Measurements from ENCODE around the gene RHBDD3.
"Not testable (repeated sequence)": the region's sequence is repeated elsewhere in the genome, so short reads cannot be mapped to it uniquely, and the experiment has no call there.

The RHBDD3 gene

GRCh38 chr22:29268511-29269229 is 889 bp upstream of the RHBDD3 start:
- DNase-seq: peak; percentile 25

- no peak for DNase-seq
Measured at GRCh38 chr22:29267462-29267857, 321 bp downstream of the RHBDD3 start.

DNA sequence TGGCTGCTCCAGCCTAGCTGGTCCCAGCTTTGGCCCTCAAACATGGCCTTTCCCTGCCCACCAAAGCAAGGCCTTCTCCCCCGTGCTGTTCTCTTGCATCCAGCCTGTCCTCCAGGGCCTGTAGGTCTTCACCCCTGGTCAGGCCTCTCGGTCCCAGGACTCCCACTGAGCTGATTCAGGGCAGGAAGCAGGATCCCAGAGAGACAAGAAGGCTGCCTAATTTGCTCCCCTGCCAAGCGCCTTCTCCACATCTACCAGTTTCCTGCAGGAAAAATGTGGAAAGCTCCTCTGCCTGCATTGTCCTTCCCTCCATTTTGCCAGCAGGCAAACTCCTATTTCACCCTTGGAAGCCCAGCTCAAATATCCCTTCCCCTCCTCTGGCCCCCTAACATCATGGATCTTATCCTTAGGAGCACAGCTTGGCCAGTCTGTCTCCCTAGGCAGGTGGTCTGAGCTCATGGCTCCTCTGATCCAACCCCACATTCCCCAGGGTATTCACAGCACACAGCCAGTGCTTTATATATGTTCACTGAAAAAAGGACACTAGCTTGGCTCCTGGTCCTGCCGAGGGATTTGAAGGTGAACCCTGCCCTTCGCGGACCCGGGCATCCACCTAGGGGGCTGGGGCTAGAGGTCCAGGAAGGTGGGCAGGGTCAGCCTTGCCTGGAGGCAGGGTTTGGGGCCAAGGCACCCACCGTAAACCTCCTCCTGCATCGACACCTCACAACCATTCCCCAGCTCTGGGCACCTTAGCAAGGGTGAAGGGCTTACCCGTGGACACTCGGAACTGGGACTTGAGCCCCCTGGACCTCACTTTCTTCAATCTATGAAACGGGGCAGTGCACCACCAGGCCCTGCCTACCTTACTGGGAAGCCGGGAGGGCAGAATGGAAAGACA is 968 bp downstream of the RHBDD3 start:
- DNase-seq: no peak

DNA sequence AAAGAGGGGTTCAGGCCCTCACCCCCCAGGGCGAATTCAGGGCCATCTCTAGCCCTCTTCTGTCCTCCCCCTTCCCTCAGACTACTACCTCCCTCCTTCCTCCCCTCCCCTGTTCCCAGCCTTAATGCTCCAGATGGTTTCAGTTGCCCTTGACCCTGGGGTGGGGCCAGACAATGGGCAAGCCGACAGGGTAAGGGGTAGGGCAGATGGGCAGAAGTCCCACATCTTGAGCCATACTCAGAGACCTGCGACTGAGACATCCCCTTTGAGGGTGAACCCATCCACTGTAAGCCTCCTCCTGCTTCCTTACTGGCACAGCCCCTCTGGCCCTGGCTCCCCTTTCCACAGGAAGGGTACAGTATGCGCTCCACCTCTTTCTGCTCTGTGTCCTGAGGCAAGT is 1.9 kb downstream of the RHBDD3 start:
- DNase-seq: no peak

- DNase-seq: no peak
Measured at GRCh38 chr22:29265305-29265704, 2.5 kb downstream of the RHBDD3 start.

DNA sequence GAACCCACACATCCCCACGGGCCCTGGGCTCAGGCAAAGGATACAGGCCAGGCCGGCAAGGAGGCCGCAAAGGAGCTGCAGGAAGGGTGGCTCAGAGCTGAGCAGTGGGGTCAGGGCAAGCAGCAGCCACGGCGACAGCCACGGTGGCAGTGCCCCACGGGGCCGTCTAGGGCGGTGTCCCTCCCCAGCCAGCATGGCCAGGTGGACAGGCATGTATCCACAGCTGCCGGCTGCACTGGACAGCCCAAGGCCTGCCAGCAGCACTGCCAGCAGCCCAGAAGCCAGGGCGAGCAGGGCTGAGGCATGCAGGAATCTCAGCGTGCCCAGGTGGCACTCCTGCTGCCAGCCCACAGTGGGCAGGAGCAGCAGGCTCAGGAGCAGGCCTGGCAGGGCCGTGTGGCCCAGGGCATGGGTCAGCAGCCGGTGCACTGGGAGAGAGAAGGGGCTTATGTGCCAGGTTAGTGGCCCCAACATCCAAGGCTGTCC is 3.9 kb downstream of the RHBDD3 start:
- DNase-seq: no peak

- no peak for DNase-seq
Measured at GRCh38 chr22:29260601-29261315, 7.0 kb downstream of the RHBDD3 start.

DNA sequence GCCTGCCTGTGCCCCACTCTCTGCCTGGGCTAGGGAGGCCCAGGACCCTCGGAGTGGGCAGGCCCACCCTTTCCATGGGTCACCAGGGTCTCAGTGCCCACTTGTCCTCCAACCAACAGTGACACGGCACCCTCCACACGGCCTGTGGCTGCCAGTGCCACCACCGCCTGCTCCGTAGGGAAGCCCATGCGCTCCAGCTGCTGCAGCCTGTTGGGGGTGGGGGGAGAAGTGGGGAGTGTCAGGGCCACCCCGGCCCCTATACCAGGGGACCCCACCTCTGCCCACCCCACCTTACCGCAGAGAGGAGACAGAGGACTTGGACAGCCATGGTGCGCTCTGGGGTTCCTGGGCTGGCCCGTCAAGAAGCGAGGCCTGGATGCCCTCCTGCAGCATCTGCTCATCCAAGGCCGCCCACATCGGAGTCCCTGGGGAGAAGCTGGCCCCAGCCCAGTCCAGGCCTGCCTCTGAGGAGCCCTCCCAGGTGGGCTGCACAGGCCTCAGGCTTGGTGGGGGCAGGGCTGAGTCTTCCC is 7.7 kb downstream of the RHBDD3 start:
- no peak for DNase-seq

GRCh38 chr22:29259253-29259899 is 8.4 kb downstream of the RHBDD3 start:
- DNase-seq: no peak

- DNase-seq: no peak
Measured at GRCh38 chr22:29258407-29259252, 9.2 kb downstream of the RHBDD3 start.

DNA sequence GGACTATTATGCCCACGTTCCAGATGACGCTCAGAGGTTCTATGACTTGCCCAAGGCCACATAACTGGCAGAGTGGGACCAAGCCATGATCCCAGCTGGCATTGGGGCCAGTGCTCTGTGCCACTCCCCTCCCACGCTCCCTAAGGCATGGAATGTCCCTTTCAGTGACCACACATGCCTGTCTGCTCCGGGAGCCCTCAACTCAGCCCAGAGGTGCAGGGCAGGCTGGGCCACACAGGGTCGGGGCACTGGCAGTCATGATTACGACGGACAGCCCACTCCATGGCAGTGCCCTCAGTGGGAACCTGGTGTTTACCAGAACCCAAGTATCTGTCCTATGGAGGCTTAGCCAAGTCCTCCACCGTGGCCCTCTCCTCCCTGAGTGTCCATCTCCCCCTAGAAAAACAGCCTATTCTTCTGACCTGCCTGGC is 10.0 kb downstream of the RHBDD3 start:
- no peak for DNase-seq

- no peak for DNase-seq
Measured at GRCh38 chr22:29256606-29257325, 11.0 kb downstream of the RHBDD3 start.

GRCh38 chr22:29255064-29255621 is 12.6 kb downstream of the RHBDD3 start:
- no peak for DNase-seq

GRCh38 chr22:29254286-29254660 is 13.5 kb downstream of the RHBDD3 start:
- DNase-seq: no peak

DNA sequence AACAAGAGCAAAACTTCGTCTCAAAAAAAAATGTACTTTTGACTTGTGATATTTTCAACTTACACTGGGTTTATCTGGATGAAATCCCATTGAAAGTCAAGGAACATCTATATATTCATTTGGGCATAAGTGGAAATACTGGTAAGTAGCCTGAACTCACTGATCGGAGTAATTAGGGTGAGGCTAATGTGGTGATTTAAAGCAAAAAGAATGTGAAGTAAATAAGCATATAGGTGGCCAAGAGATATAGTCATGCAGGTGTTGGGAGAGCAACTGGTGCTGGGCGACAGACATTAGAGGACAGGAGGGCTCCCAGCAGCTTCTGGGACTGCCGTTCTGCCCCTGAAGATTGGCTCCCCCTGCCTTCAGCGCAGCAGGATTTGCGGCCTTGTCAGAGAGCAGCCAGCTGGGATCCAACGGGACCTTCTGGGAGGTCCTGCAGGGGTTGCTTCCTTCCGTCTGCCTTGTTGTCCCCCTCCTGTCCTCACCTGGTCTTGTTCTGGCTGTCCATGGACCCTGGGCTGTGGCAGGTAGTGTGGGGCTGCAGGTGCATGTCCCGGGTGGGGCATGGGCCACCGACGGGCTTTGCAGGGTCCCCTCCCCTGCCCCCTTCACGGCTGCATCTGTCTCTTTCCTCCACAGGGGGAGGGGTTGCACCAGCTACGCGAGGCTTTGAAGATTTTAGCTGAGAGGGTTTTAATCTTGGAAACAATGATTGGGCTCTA is 14.1 kb downstream of the RHBDD3 start:
- DNase-seq: no peak

DNA sequence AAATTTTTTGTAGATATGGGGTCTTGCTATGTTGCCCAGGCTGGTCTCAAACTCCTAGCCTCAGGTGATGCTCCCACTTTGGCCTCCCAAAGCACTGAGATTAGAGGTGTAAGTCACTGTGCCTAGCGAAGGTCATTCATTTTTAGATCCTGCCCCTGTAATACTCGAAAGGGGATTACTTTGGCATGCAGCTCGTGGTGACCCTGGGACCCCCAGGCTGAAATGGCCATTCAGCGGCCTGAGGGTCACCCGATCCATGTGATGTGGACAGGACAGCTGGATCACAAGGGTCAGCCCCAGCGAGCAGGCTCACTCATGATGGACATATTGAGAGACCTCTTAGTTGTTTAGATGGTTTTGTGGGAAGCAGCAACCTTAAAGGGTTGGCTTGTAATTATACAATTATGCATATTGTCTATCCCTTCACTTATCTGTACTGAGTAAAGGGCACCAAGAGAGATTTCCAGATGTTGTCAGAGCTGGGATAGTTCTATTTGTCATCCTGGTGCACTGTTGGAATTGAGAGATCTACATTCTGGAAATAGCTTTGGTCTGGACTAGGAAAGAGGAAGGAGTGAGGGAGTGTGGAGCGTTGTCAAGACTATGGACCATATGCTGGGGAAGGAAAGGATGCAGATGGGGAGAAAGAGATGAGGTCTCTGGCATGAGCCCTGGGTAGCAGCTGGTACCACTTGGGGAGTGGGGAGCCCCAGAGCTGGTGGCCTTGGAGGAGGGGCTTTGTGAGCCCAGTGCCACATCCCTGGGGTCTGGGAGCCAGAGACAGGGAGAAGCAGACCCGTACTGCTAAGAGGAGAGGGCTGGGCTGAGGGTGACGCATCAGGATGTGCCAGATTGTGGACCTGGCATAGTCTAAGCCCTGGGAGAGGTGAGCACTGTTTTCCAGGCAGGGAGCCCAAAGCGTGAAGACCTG is 15.5 kb downstream of the RHBDD3 start:
- no peak for DNase-seq

DNA sequence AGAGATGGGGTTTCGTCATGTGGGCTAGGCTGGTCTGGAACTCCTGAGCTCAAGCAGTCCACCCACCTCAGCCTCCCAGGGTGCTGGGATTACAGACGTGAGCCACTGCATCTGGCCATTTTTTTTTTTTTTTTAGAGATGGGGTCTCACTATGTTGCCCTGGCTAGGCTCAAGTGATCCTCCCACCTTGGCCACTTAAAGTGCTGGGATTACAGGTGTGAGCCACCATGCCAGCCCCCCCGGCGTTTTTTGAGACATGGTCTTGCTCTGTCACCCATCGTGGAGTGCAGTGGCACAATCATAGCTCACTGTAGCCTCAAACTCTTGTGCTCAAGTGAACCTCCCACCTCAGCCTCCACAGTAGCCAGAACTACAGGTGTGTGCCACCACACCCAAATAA is 16.5 kb downstream of the RHBDD3 start:
- no peak for DNase-seq

DNA sequence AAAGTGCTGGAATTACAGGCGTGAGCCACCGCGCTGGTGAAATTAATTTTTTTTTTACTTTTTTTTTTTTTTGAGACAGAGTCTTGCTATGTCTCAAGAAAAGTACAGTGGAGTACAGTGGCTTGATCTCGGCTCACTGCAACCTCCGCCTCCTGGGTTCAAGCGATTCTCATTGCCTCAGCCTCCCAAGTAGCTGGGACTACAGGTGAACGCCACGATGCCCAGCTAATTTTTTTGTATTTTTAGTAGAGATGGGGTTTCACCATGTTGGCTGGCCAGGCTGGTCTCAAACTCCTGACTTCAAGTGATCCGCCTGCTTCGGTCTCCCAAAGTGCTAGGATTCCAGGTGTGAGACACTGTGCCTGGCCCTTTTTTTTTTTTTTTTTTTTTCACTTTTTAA is 19.9 kb downstream of the RHBDD3 start:
- DNase-seq: not testable (repeated sequence)
